IgD-negative memory B cell (primary cell): ENCODE data around the gene WDR44. TPM values are rescaled to one million over a fixed set of nuclear protein-coding genes. Genes with fewer than 3 reads are reported as not detected.

Experiments used
- H3K27ac Mint-ChIP-seq, 3 donors: one replicate each; pipeline ENCODE4 v1.8.0; 2020 to 2022; ENCODE audit warnings: mild to moderate bottlenecking in 3 of 3, mixed read lengths in 3 of 3, moderate library complexity in 1 of 3
- H3K27me3 Mint-ChIP-seq: one replicate; pipeline ENCODE4 v1.8.0; 2021; ENCODE audit warnings: mixed read lengths
- H3K36me3 Mint-ChIP-seq: one replicate; pipeline ENCODE4 v1.8.0; 2020; ENCODE audit warnings: mild to moderate bottlenecking, mixed read lengths
- H3K4me1 Mint-ChIP-seq, 3 donors: one replicate each; pipeline ENCODE4 v1.8.0; 2020 to 2022; ENCODE audit warnings: mixed read lengths in 3 of 3, mild to moderate bottlenecking in 1 of 3
- H3K4me3 Mint-ChIP-seq, 4 donors: one replicate each; pipeline ENCODE4 v1.8.0; 2020 to 2022; ENCODE audit warnings: mild to moderate bottlenecking in 4 of 4, mixed read lengths in 4 of 4, moderate library complexity in 3 of 4
- H3K9me3 Mint-ChIP-seq, 3 donors: one replicate each; pipeline ENCODE4 v1.8.0; 2020 to 2021; ENCODE audit warnings: mixed read lengths in 3 of 3, mild to moderate bottlenecking in 1 of 3
- polyA plus RNA-seq: library from polyadenylated mRNA; unstranded; fragments of 300-500 nt; fragmentation: Illumina TruSeq; gene quantifications from one replicate; pipeline ENCODE4 v1.2.3, GENCODE V29; 2021

Gene WDR44
- polyA plus RNA-seq, 1 donor from 2014 or later, result 4.6 TPM

GRCh38 chrX:118349188-118349587, 3.3 kb downstream of the WDR44 start:
- no peaks in the 10 kb centered on the region for H3K36me3 Mint-ChIP-seq

GRCh38 chrX:118350221-118350620, 4.3 kb downstream of the WDR44 start:
- no peaks in the 10 kb centered on the region for H3K36me3 Mint-ChIP-seq
- no peaks in the 10 kb centered on the region for H3K9me3 Mint-ChIP-seq
- peak overlapping the region in 3 of 4 donors; percentile 54 to 87 (median 72) for H3K4me3 Mint-ChIP-seq

More at GRCh38 chrX:118349188-118349587, 3.3 kb downstream of the WDR44 start:
- no peaks in the 10 kb centered on the region for H3K9me3 Mint-ChIP-seq
- H3K27me3 Mint-ChIP-seq, result no peaks in the 10 kb centered on the region
- peaks cover 23 to 40% (median 29%) of the 10 kb centered on the region in 3 donors for H3K4me1 Mint-ChIP-seq
- no peak overlapping the region for H3K27ac Mint-ChIP-seq
- H3K4me3 Mint-ChIP-seq, result no peak overlapping the region

GRCh38 chrX:118350706-118351105, 4.8 kb downstream of the WDR44 start:
- Mint-ChIP-seq H3K4me3 (peak overlapping the region in 3 of 4 donors; percentile 54 to 87 (median 72)), H3K4me1 (peaks cover 30 to 36% (median 36%) of the 10 kb centered on the region in 3 donors), H3K27ac (peak overlapping the region in 2 of 3 donors; percentile 59 to 62), H3K27me3 (no peaks in the 10 kb centered on the region), H3K36me3 (no peaks in the 10 kb centered on the region), H3K9me3 (no peaks in the 10 kb centered on the region)

More at GRCh38 chrX:118350221-118350620, 4.3 kb downstream of the WDR44 start:
- no peaks in the 10 kb centered on the region for H3K27me3 Mint-ChIP-seq
- peaks cover 25 to 41% (median 34%) of the 10 kb centered on the region in 3 donors for H3K4me1 Mint-ChIP-seq
- peak overlapping the region; percentile 11 to 78 (median 59) for H3K27ac Mint-ChIP-seq

- Mint-ChIP-seq H3K4me1 (peaks cover 30 to 36% (median 31%) of the 10 kb centered on the region in 3 donors), H3K36me3 (no peaks in the 10 kb centered on the region), H3K4me3 (peak overlapping the region in 1 of 4 donors; percentile 3), H3K27ac (no peak overlapping the region), H3K27me3 (no peaks in the 10 kb centered on the region), H3K9me3 (no peaks in the 10 kb centered on the region)
These were observed 6.7 kb downstream of the WDR44 start for GRCh38 chrX:118352566-118352965.

- peaks cover 25 to 33% (median 26%) of the 10 kb centered on the region in 3 donors for H3K4me1 Mint-ChIP-seq
- H3K27ac Mint-ChIP-seq, result peak overlapping the region in 1 of 3 donors; percentile 50
- H3K9me3 Mint-ChIP-seq, result no peaks in the 10 kb centered on the region
- no peaks in the 10 kb centered on the region for H3K27me3 Mint-ChIP-seq
- no peaks in the 10 kb centered on the region for H3K36me3 Mint-ChIP-seq
- H3K4me3 Mint-ChIP-seq, result peak overlapping the region in 1 of 4 donors; percentile 3
These were observed 7.4 kb downstream of the WDR44 start for GRCh38 chrX:118353081-118353850.

GRCh38 chrX:118355225-118355920, 9.5 kb downstream of the WDR44 start:
- no peak overlapping the region for H3K4me3 Mint-ChIP-seq
- no peaks in the 10 kb centered on the region for H3K9me3 Mint-ChIP-seq
- peaks cover 2% of the 10 kb centered on the region for H3K36me3 Mint-ChIP-seq
- H3K4me1 Mint-ChIP-seq, result peaks cover 17 to 28% (median 18%) of the 10 kb centered on the region in 3 donors
- no peak overlapping the region for H3K27ac Mint-ChIP-seq
- no peaks in the 10 kb centered on the region for H3K27me3 Mint-ChIP-seq

GRCh38 chrX:118356154-118356701, 10.3 kb downstream of the WDR44 start:
- Mint-ChIP-seq H3K27ac (no peak overlapping the region), H3K4me3 (no peak overlapping the region), H3K4me1 (peaks cover 11 to 21% (median 21%) of the 10 kb centered on the region in 3 donors), H3K27me3 (no peaks in the 10 kb centered on the region), H3K9me3 (no peaks in the 10 kb centered on the region), H3K36me3 (peaks cover 2% of the 10 kb centered on the region)

GRCh38 chrX:118360429-118361125, 14.7 kb downstream of the WDR44 start:
- Mint-ChIP-seq H3K9me3 (no peaks in the 10 kb centered on the region), H3K4me3 (no peak overlapping the region), H3K27ac (no peak overlapping the region)

GRCh38 chrX:118364261-118364660, 18.4 kb downstream of the WDR44 start:
- Mint-ChIP-seq H3K4me1 (peaks cover 2 to 7% (median 5%) of the 10 kb centered on the region in 3 donors), H3K27ac (no peak overlapping the region), H3K27me3 (no peaks in the 10 kb centered on the region)

More at GRCh38 chrX:118360429-118361125, 14.7 kb downstream of the WDR44 start:
- Mint-ChIP-seq H3K4me1 (peaks cover 5 to 8% (median 5%) of the 10 kb centered on the region in 3 donors), H3K36me3 (peaks cover 2% of the 10 kb centered on the region), H3K27me3 (no peaks in the 10 kb centered on the region)

GRCh38 chrX:118367338-118367737, 21.4 kb downstream of the WDR44 start:
- no peak overlapping the region for H3K4me3 Mint-ChIP-seq
- no peaks in the 10 kb centered on the region for H3K27me3 Mint-ChIP-seq
- H3K4me1 Mint-ChIP-seq, result peaks cover 2 to 5% (median 2%) of the 10 kb centered on the region in 3 donors

More at GRCh38 chrX:118364261-118364660, 18.4 kb downstream of the WDR44 start:
- no peak overlapping the region for H3K4me3 Mint-ChIP-seq
- H3K36me3 Mint-ChIP-seq, result no peaks in the 10 kb centered on the region
- no peaks in the 10 kb centered on the region for H3K9me3 Mint-ChIP-seq

GRCh38 chrX:118368398-118368797, 22.5 kb downstream of the WDR44 start:
- no peaks in the 10 kb centered on the region for H3K27me3 Mint-ChIP-seq
- no peak overlapping the region for H3K27ac Mint-ChIP-seq
- H3K36me3 Mint-ChIP-seq, result no peaks in the 10 kb centered on the region
- H3K4me1 Mint-ChIP-seq, result peaks cover 2 to 5% (median 2%) of the 10 kb centered on the region in 3 donors
- no peaks in the 10 kb centered on the region for H3K9me3 Mint-ChIP-seq
- no peak overlapping the region for H3K4me3 Mint-ChIP-seq

More at GRCh38 chrX:118367338-118367737, 21.4 kb downstream of the WDR44 start:
- Mint-ChIP-seq H3K36me3 (no peaks in the 10 kb centered on the region), H3K27ac (no peak overlapping the region), H3K9me3 (no peaks in the 10 kb centered on the region)

- Mint-ChIP-seq H3K9me3 (no peaks in the 10 kb centered on the region), H3K27ac (no peak overlapping the region), H3K4me3 (no peak overlapping the region), H3K36me3 (no peaks in the 10 kb centered on the region), H3K4me1 (peaks cover 0 to 2% (median 0%) of the 10 kb centered on the region in 3 donors), H3K27me3 (no peaks in the 10 kb centered on the region)
These were observed 25.2 kb downstream of the WDR44 start for GRCh38 chrX:118370921-118371624.

GRCh38 chrX:118373538-118373937, 27.6 kb downstream of the WDR44 start:
- no peak overlapping the region for H3K27ac Mint-ChIP-seq
- no peaks in the 10 kb centered on the region for H3K36me3 Mint-ChIP-seq
- H3K27me3 Mint-ChIP-seq, result no peaks in the 10 kb centered on the region
- no peaks in the 10 kb centered on the region for H3K4me1 Mint-ChIP-seq
- H3K9me3 Mint-ChIP-seq, result no peaks in the 10 kb centered on the region
- peak overlapping the region in 1 of 4 donors; percentile 41 for H3K4me3 Mint-ChIP-seq

GRCh38 chrX:118383120-118383519, 37.2 kb downstream of the WDR44 start:
- Mint-ChIP-seq H3K4me1 (no peaks in the 10 kb centered on the region), H3K4me3 (no peak overlapping the region), H3K9me3 (no peaks in the 10 kb centered on the region), H3K36me3 (no peaks in the 10 kb centered on the region), H3K27ac (no peak overlapping the region), H3K27me3 (no peaks in the 10 kb centered on the region)
